Lower leg skin (tissue), 4 donors: Measurements from ENCODE around the gene MEN1. TPM values are rescaled to one million over a fixed set of nuclear protein-coding genes. Genes with fewer than 3 reads are reported as not detected.

Experiments used
- DNase-seq, 2 donors: peaks; one replicate each; pipeline ENCODE4 v3.0.0-alpha.2; 2019; ENCODE audit warnings: low spot score in 2 of 2
- H3K4me3 ChIP-seq: fragments of 200-600 bp; sonication (generic); 2 replicates; pipeline ENCODE4 v1.5.1; 2017; ENCODE audit warnings: mild to moderate bottlenecking, low read depth; ENCODE audit not compliant: poor library complexity, severe bottlenecking
- POLR2A ChIP-seq, 2 donors: fragments of 450-650 bp; IDR thresholded peaks; one replicate each; pipeline ENCODE4 v1.6.1; 2016 to 2017; ENCODE audit warnings: antibody characterized with exemption in 2 of 2, mild to moderate bottlenecking in 1 of 2, moderate library complexity in 1 of 2
- WGBS, 2 donors: methylation state at CpG; one replicate each; pipeline ENCODE4 v1.1.5; 2018; 5-methylcytosine and 5-hydroxymethylcytosine counted together
- intact Hi-C: fragments of 100-400 bp; cut with DNase I; formaldehyde crosslinking; loops from one replicate; pipeline ENCODE4 v1.15.0; 2023; ENCODE audit warnings: low total_unique reads
- total RNA-seq, 4 donors: library from RNA; depleted of rRNA; stranded (reverse); fragments of >200 nt; gene quantifications; one replicate each; pipeline ENCODE4 v1.1.0, GENCODE V29; 2016
- TF ChIP-seq, protein P1 (sequence below), 3 donors: fragments of 450-650 bp; IDR thresholded peaks; one replicate each; pipeline ENCODE4 v1.5.1; 2016; ENCODE audit warnings: antibody characterized with exemption in 3 of 3, mild to moderate bottlenecking in 3 of 3, moderate library complexity in 2 of 3

MEN1 gene
- total RNA-seq, 4 donors from 2014 or later = 20.5 to 42.7 (median 32.2) TPM

DNA sequence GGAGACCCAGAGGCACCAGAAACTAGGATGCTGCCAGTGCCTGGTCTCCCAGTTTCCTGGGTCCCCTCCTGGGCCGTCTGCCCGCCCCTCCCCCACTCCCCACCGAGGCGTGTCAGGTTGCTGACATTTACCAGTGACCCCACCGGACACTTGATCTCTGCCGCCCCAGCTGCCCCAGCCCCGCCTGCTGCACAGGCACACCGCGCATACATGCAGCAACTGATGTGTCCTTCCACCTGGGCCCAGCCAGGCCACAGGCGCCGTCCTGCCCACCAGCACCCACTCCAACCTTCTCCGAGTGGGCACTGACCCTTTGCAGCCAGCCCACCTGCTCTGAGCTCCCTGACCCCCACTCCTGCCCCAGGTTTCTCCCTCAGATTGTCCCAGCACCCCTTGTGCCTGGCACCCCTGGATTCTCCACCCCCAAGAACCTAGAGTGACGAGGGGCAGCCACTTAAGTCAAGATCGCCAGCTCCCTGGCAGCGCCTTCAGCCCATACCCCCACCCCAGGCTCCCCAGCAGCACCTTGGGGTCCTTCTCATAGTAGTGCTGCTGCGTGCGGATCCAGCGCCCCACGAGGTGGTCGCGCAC lies 51.1 kb downstream of the MEN1 start:
- no peak for DNase-seq
- WGBS, 2 donors = 68 to 76% methylated on average over 20 to 21 of the region's 21 CpGs
- no peak for TF ChIP-seq POLR2A (IDR thresholded peaks at IDR 0.05)
- TF ChIP-seq, protein P1, sequence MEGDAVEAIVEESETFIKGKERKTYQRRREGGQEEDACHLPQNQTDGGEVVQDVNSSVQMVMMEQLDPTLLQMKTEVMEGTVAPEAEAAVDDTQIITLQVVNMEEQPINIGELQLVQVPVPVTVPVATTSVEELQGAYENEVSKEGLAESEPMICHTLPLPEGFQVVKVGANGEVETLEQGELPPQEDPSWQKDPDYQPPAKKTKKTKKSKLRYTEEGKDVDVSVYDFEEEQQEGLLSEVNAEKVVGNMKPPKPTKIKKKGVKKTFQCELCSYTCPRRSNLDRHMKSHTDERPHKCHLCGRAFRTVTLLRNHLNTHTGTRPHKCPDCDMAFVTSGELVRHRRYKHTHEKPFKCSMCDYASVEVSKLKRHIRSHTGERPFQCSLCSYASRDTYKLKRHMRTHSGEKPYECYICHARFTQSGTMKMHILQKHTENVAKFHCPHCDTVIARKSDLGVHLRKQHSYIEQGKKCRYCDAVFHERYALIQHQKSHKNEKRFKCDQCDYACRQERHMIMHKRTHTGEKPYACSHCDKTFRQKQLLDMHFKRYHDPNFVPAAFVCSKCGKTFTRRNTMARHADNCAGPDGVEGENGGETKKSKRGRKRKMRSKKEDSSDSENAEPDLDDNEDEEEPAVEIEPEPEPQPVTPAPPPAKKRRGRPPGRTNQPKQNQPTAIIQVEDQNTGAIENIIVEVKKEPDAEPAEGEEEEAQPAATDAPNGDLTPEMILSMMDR (IDR thresholded peaks at IDR 0.05) = no peak
- no peak overlapping the region for H3K4me3 ChIP-seq
- intact Hi-C loops = no loop called here

DNA sequence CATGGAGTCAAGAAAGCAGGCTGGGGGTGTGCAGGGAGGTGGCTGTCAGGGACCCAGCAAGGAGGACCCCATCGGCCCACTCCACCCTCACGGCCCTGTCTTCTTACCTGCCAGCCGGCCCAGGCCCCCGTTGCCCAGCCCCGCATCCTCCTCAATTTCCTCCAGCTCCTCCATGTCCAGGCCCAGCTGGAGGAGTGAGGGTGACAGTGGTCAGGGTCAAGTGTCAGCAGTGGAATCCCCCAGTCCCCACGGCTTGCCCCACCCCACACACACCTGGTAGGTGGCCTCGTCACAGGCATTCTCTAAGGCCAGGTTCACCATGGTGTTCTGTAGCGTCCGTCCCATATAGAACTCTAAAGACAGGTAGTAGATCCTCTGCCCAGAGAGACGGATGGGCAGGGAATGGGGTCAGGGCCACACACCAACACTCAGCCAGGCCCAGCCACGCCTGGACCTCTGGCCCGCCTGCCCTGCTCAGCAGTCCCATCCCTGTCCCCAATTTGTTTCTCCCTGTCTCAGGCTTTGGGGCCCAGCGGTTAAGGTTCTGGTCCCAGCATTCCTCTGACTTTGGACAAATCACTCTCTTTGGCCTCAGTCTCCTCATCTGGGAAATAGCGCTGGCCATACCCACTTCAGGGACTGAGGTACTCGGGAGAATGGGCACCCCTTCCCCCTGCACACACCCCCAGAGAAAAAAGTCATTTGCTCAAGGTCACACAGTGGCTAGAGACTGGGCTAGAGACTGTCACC lies 51.8 kb downstream of the MEN1 start:
- no peak for TF ChIP-seq POLR2A (IDR thresholded peaks at IDR 0.05)
- TF ChIP-seq, protein P1 (IDR thresholded peaks at IDR 0.05) = no peak
- no peak overlapping the region for H3K4me3 ChIP-seq
- no peak for DNase-seq
- WGBS, 2 donors = 84 to 85% methylated on average over 13 to 15 of the region's 15 CpGs
- intact Hi-C loops = no loop called here

DNA sequence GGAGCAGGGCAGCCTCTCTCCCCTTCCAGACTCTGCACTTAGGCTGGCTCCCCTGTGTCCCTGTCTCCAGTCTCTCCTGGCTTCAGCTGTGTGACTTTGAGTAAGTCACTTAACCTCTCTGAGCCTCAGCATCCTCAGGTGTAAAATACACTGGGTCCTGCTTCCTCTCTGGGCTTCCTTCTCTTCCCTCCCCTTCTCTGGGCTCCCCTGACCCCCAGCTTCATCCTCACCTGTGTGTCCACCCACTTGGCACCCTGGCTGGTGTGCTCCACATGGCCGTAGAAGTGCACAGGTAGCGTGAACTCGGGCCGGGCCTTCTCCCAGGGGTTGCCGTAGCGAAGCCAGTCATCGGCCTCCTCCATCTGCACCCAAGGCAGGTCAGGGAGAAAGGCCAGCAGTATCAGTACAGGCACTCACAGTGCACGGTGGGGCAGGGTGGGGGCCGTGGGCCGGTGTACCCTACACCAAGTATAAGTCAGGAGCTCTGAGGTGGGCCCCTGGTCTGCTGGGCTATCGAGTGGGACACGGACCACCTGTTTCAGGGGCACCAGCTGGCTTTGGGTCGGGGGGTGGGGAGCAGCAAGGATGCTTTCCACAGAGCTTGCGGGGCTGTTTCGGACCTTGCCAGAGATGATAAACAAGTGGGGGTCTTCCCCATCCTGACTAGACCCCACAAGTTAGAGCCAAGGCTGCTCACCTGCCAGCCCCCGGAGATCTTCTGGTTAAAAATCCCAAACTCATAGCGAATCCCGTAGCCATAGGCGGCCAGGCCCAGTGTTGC lies 52.6 kb downstream of the MEN1 start:
- intact Hi-C loops = no loop called here
- WGBS, 2 donors = 85 to 90% methylated on average over 17 to 18 of the region's 19 CpGs

DNA sequence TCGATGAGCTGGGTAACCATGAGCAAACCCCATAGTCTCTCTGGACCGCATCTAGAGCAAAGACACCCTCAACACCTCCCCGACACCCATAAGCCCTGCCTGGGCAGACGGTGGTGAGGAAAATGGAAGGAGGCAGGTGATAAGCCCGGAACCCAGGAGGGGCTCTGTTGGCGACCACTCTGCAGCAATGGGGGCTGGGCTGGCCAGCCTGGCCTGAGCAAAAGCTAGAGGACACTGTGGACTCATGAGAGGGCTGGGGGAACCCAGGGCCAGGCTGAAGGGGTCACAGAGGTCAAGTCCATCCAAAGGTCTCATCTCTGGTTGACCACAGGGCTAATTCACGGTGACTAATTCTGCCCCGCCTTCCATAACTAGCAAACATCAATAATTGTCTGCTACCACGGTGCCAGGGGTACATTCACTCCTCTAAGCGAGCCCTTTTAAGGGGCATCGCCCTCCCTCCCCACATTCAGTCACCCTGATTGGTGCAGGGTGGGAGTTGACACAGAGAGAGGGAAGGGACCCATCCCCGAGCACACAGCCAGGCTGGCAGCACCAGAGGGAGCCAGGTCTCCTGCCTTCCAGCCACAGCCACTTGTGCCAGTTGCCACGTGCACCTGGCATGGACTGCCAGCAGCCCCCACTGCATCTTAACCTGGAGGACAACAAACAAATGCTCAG lies 54.5 kb downstream of the MEN1 start:
- TF ChIP-seq POLR2A (IDR thresholded peaks at IDR 0.05) = no peak
- TF ChIP-seq, protein P1 (IDR thresholded peaks at IDR 0.05) = no peak
- DNase-seq = no peak
- intact Hi-C loops = no loop called here
- WGBS, 2 donors = 83 to 86% methylated on average over 13 of the region's 13 CpGs
- H3K4me3 ChIP-seq = no peak overlapping the region

More for the DNA sequence above, 52.6 kb downstream of the MEN1 start:
- peak in 1 of 2 donors; percentile 83 for DNase-seq
- H3K4me3 ChIP-seq = no peak overlapping the region
- no peak for TF ChIP-seq POLR2A (IDR thresholded peaks at IDR 0.05)
- TF ChIP-seq, protein P1 (IDR thresholded peaks at IDR 0.05) = no peak

DNA sequence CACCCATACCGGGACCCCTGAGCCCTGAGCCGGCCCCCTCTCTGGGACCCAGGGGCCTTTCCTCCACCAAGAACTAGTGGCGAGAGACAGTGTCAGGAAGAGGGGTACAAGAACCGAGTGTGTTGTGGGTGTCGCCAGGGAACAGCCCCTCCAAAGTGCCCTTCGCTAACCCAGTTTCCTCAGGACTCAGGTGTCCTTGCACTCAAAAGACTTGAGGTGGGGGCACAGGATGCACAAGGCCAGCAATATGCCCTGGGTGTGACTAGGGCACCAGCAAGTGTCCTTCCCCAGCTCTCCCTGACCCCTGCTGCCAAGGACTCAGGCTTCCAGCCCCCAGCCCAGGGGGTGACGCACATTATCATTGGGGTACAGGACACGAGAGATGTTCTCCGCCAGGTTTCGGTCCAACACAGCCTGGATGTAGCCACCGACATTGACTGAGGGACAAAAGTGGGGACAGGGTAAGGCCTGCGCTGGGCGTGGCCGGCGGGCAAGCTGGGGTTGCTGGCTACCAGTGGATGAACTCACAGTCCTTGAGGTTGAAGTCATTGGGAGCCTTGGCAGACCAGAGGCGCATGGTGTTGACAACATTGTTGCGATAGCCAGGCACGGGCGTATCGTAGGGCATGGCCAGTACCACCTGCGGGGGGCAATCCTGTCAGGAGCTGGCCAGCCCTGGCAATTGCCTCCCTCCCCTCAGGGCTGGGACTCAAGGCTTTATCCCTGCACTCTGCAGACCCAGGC lies 55.3 kb downstream of the MEN1 start:
- intact Hi-C loops = no loop called here
- H3K4me3 ChIP-seq = no peak overlapping the region
- 90 to 91% methylated on average over 18 to 21 of the region's 21 CpGs for WGBS, 2 donors
- no peak for DNase-seq
- TF ChIP-seq, protein P1 (IDR thresholded peaks at IDR 0.05) = no peak
- TF ChIP-seq POLR2A (IDR thresholded peaks at IDR 0.05) = no peak
